Measurements from ENCODE around the gene JUN. TPM values are rescaled to one million over a fixed set of nuclear protein-coding genes. Genes with fewer than 3 reads are reported as not detected.
"Not testable (repeated sequence)": the region's sequence is repeated elsewhere in the genome, so short reads cannot be mapped to it uniquely, and the experiment has no call there.

JUN gene
- total RNA-seq, 1 experiment from 2014 or later: 73.6 TPM

DNA sequence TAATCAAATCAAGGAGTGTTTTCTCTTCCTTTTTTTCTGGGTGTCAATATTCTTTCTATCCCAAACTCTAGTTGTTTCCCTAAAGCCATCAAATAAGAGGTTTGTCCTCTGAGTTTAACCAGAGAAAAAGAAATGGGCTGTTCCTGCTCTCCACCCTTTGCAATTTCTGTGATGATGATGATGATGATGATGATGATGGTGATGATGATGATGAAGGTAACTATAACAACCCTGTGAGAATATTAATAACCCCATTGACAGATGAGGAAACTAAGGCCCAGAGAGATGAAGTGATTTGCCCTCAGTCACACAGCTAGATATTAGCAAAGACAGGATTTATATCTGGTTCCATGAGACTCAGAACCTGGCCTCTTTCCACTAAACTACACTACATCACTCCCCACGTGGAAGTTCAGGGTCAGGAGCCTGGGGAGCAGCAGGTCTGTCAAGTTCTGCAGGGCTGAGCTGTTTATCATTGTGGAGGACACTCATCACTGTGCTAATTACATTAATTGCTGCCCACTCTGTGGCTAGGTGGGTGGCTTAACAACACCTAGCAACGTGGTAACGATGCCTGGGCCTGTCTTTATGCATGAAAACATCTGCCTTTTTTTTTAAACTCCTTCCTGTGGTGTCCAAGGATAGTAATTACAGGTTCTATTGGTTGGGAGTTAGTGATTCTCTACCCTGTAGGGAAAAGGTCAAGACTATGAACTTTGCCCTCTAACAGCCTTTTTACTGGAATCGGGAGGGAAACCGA is 19.0 kb upstream of the JUN start:
- BruUV-seq (replicated peaks): no TSS peak
- POLR2A ChIA-PET (ENCODE audit: unreplicated experiment): no interaction called here

DNA sequence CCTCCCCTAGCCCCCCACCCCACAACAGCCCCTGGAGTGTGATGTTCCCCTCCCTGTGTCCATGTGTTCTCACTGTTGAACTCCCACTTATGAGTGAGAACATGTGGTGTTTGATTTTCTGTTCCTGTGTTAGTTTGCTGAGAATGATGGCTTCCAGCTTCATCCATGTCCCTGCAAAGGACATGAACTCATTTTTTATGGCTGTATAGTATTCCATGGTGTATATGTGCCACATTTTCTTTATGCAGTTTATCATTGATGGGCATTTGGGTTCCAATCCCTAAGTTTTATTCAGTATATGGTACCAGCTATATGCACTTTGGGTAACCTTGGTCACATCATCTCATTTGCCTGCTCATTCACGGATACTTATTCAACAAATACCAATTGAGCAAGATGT is 17.4 kb upstream of the JUN start:
- H3K9me3 ChIP-seq (ENCODE audit: low read length); H3K27ac ChIP-seq (ENCODE audit: low read length); H3K4me3 ChIP-seq (ENCODE audit: low read length); H2AFZ ChIP-seq (ENCODE audit: low read length); H3F3A ChIP-seq (ENCODE audit: low read length, unreplicated experiment); H3K9ac ChIP-seq (ENCODE audit: low read length); intact Hi-C loops (cut with micrococcal nuclease); H4K20me1 ChIP-seq (ENCODE audit: low read length); DNase-seq; H3K27me3 ChIP-seq (ENCODE audit: low read length); H3K79me2 ChIP-seq (ENCODE audit: low read length); H3K9me2 ChIP-seq (replicated peaks; ENCODE audit: low read length); ATAC-seq; H3K36me3 ChIP-seq (ENCODE audit: low read depth, low read length); H3K4me2 ChIP-seq (ENCODE audit: low read length); POLR2A ChIA-PET (ENCODE audit: unreplicated experiment); BruUV-seq (replicated peaks); H3K4me1 ChIP-seq (ENCODE audit: insufficient read depth, low read length); CTCF ChIA-PET: not testable (repeated sequence)

More for the DNA sequence above, 19.0 kb upstream of the JUN start:
- Histone ChIP-seq H3F3A (ENCODE audit: low read length, unreplicated experiment) (no peaks in the 10 kb centered on the region), H4K20me1 (ENCODE audit: low read length) (no peaks in the 10 kb centered on the region), H3K27ac (ENCODE audit: low read length) (no peak overlapping the region), H3K4me2 (ENCODE audit: low read length) (no peak overlapping the region), H3K9me2 (replicated peaks; ENCODE audit: low read length) (no peaks in the 10 kb centered on the region), H3K9me3 (ENCODE audit: low read length) (no peaks in the 10 kb centered on the region), H3K4me1 (ENCODE audit: insufficient read depth, low read length) (no peaks in the 10 kb centered on the region), H3K36me3 (ENCODE audit: low read depth, low read length) (no peaks in the 10 kb centered on the region), H3K79me2 (ENCODE audit: low read length) (no peaks in the 10 kb centered on the region), H3K9ac (ENCODE audit: low read length) (no peak overlapping the region), H3K27me3 (ENCODE audit: low read length) (no peaks in the 10 kb centered on the region), H2AFZ (ENCODE audit: low read length) (no peak overlapping the region), H3K4me3 (ENCODE audit: low read length) (no peak overlapping the region)
- ATAC-seq: no peak
- no peak for DNase-seq
- CTCF ChIA-PET: no interaction called here
- intact Hi-C loops (cut with micrococcal nuclease): no loop called here
- TF ChIP-seq EZH2 (IDR thresholded peaks at IDR 0.05; ENCODE audit: low read length, unreplicated experiment): no peak
- TF ChIP-seq, protein P1, sequence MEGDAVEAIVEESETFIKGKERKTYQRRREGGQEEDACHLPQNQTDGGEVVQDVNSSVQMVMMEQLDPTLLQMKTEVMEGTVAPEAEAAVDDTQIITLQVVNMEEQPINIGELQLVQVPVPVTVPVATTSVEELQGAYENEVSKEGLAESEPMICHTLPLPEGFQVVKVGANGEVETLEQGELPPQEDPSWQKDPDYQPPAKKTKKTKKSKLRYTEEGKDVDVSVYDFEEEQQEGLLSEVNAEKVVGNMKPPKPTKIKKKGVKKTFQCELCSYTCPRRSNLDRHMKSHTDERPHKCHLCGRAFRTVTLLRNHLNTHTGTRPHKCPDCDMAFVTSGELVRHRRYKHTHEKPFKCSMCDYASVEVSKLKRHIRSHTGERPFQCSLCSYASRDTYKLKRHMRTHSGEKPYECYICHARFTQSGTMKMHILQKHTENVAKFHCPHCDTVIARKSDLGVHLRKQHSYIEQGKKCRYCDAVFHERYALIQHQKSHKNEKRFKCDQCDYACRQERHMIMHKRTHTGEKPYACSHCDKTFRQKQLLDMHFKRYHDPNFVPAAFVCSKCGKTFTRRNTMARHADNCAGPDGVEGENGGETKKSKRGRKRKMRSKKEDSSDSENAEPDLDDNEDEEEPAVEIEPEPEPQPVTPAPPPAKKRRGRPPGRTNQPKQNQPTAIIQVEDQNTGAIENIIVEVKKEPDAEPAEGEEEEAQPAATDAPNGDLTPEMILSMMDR (conservative IDR thresholded peaks at IDR 0.05; ENCODE audit: low read depth, low read length): no peak
- TF ChIP-seq EZH2phosphoT487 (IDR thresholded peaks at IDR 0.05; ENCODE audit: borderline replicate concordance, low read length): no peak

DNA sequence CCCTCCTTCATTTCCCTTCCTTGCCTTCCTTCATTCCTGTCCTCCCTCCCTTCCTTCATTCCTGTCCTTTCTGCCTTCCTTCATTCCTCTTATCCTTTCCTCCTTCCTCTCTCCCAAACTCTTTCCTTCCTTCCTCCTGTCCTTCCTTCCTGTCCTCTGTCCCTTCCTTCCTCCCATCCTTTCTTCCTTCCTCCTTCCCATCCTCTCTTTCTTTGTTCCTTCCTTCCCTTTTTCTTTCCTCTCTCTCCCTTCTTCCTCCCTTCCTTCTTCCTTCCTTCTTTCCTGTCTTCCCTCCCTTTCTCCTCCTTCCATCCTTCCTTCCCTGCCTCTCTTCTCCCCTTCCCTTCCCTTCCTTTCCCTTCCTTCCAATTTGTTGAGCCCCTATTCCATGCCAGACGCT is 15.8 kb upstream of the JUN start:
- Histone ChIP-seq H3K4me3 (ENCODE audit: low read length) (no peak overlapping the region), H3K4me2 (ENCODE audit: low read length) (no peak overlapping the region), H4K20me1 (ENCODE audit: low read length) (no peaks in the 10 kb centered on the region), H3K27me3 (ENCODE audit: low read length) (no peaks in the 10 kb centered on the region), H3K27ac (ENCODE audit: low read length) (no peak overlapping the region), H3K9ac (ENCODE audit: low read length) (no peak overlapping the region), H3K79me2 (ENCODE audit: low read length) (no peaks in the 10 kb centered on the region), H2AFZ (ENCODE audit: low read length) (no peak overlapping the region), H3F3A (ENCODE audit: low read length, unreplicated experiment) (no peaks in the 10 kb centered on the region), H3K9me3 (ENCODE audit: low read length) (no peaks in the 10 kb centered on the region), H3K36me3 (ENCODE audit: low read depth, low read length) (no peaks in the 10 kb centered on the region), H3K9me2 (replicated peaks; ENCODE audit: low read length) (no peaks in the 10 kb centered on the region), H3K4me1 (ENCODE audit: insufficient read depth, low read length) (no peaks in the 10 kb centered on the region)
- DNase-seq: no peak
- TF ChIP-seq EZH2 (IDR thresholded peaks at IDR 0.05; ENCODE audit: low read length, unreplicated experiment) (no peak), EZH2phosphoT487 (IDR thresholded peaks at IDR 0.05; ENCODE audit: borderline replicate concordance, low read length) (no peak)
- TF ChIP-seq, protein P1 (conservative IDR thresholded peaks at IDR 0.05; ENCODE audit: low read depth, low read length): no peak
- intact Hi-C loops (cut with micrococcal nuclease): no loop called here
- no TSS peak for BruUV-seq (replicated peaks)
- ATAC-seq: no peak
- ChIA-PET CTCF (no interaction called here), POLR2A (ENCODE audit: unreplicated experiment) (no interaction called here)

Measured in PC-3 (cell line).